Pulmonary artery endothelial cell (primary cell): ENCODE measurements around the gene DNM1. TPM values are rescaled to one million over a fixed set of nuclear protein-coding genes. Genes with fewer than 3 reads are reported as not detected.
"Not testable (repeated sequence)": the region's sequence is repeated elsewhere in the genome, so short reads cannot be mapped to it uniquely, and the experiment has no call there.

Source experiments
- DNase-seq: peaks from one replicate; pipeline ENCODE4 v3.0.0-alpha.2; 2011; ENCODE audit warnings: low read depth, low spot score
- total RNA-seq: library from RNA; depleted of rRNA; stranded (reverse); fragments of >200 nt; gene quantifications from 2 replicates; pipeline ENCODE4 v1.2.3, GENCODE V29; 2014

DNM1 gene
- total RNA-seq, 1 donor from 2014 or later, result 0.33 TPM

- DNase-seq, result no peak
Observed at GRCh38 chr9:128222880-128223670, 19.9 kb downstream of the DNM1 start.

GRCh38 chr9:128224877-128225276, 21.7 kb downstream of the DNM1 start:
- no peak for DNase-seq

- no peak for DNase-seq
Observed at GRCh38 chr9:128225770-128226411, 22.7 kb downstream of the DNM1 start.

GRCh38 chr9:128226412-128226801, 23.2 kb downstream of the DNM1 start:
- no peak for DNase-seq

GRCh38 chr9:128230897-128231296, 27.7 kb downstream of the DNM1 start:
- not testable (repeated sequence) for DNase-seq

- no peak for DNase-seq
Observed at GRCh38 chr9:128231638-128232527, 28.7 kb downstream of the DNM1 start.

- DNase-seq, result no peak
Observed at GRCh38 chr9:128232528-128233428, 29.6 kb downstream of the DNM1 start.

GRCh38 chr9:128233817-128234406, 30.7 kb downstream of the DNM1 start:
- no peak for DNase-seq

GRCh38 chr9:128242124-128242523, 38.9 kb downstream of the DNM1 start:
- DNase-seq, result no peak

GRCh38 chr9:128242828-128243214, 39.6 kb downstream of the DNM1 start:
- no peak for DNase-seq

GRCh38 chr9:128243215-128244018, 40.2 kb downstream of the DNM1 start:
- no peak for DNase-seq

GRCh38 chr9:128244091-128244836, 41.1 kb downstream of the DNM1 start:
- DNase-seq, result no peak

GRCh38 chr9:128244837-128245231, 41.7 kb downstream of the DNM1 start:
- no peak for DNase-seq

- DNase-seq, result no peak
Observed at GRCh38 chr9:128245421-128246151, 42.4 kb downstream of the DNM1 start.

- no peak for DNase-seq
Observed at GRCh38 chr9:128246471-128246870, 43.3 kb downstream of the DNM1 start.

- DNase-seq, result no peak
Observed at GRCh38 chr9:128247226-128247803, 44.1 kb downstream of the DNM1 start.

GRCh38 chr9:128249558-128249907, 46.4 kb downstream of the DNM1 start:
- DNase-seq, result no peak
